Thoracic aorta (tissue), 2 donors: Measurements from ENCODE around the gene SFMBT2. TPM values are rescaled to one million over a fixed set of nuclear protein-coding genes. Genes with fewer than 3 reads are reported as not detected.
"Not testable (repeated sequence)": the region's sequence is repeated elsewhere in the genome, so short reads cannot be mapped to it uniquely, and the experiment has no call there.

ENCODE experiments used
- ATAC-seq: fragments of 150-250 bp; one replicate; pipeline ENCODE4 v1.8.0; 2017; ENCODE audit warnings: low read depth; ENCODE audit not compliant: insufficient number of reproducible peaks, low FRiP score
- DNase-seq: peaks from one replicate; pipeline ENCODE4 v3.0.0-alpha.2; 2020; ENCODE audit warnings: low spot score
- H3K27ac ChIP-seq, 2 donors: fragments of 200-600 bp; sonication (generic); 1 replicate in 1 of 2; 2 replicates in 1 of 2; pipeline ENCODE4 v1.5.1; 2016; ENCODE audit warnings: mild to moderate bottlenecking in 2 of 2, moderate library complexity in 2 of 2
- H3K27me3 ChIP-seq: fragments of 200-600 bp; sonication (generic); replicated peaks from 2 replicates; pipeline ENCODE4 v1.6.0; 2016; ENCODE audit warnings: mild to moderate bottlenecking; ENCODE audit not compliant: insufficient read depth
- H3K36me3 ChIP-seq: fragments of 200-600 bp; sonication (generic); one replicate; pipeline ENCODE4 v1.5.1; 2016
- H3K4me1 ChIP-seq, 2 donors: fragments of 200-600 bp; sonication (generic); 1 replicate in 1 of 2; 2 replicates in 1 of 2; pipeline versions ENCODE4 v1.5.1 to v1.6.0; 2016; ENCODE audit warnings: low read depth in 2 of 2, mild to moderate bottlenecking in 1 of 2; ENCODE audit not compliant: control insufficient read depth in 1 of 2
- H3K4me3 ChIP-seq: fragments of 200-600 bp; sonication (generic); 2 replicates; pipeline ENCODE4 v1.5.1; 2016; ENCODE audit warnings: mild to moderate bottlenecking
- H3K9me3 ChIP-seq: fragments of 200-600 bp; sonication (generic); 2 replicates; pipeline ENCODE4 v1.5.1; 2016
- CTCF ChIP-seq: fragments of 200-600 bp; sonication (generic); IDR thresholded peaks from one replicate; pipeline ENCODE4 v1.5.1; 2019; ENCODE audit warnings: antibody characterized with exemption
- total RNA-seq, 2 donors: library from RNA; depleted of rRNA; stranded (reverse); fragments of >200 nt; gene quantifications; one replicate each; pipeline versions ENCODE4 v1.1.0 to v1.2.3, GENCODE V29; 2016

The SFMBT2 gene
- total RNA-seq, 2 donors from 2014 or later, result 8.5 to 9.0 TPM

- Histone ChIP-seq H3K9me3 (no peaks in the 10 kb centered on the region), H3K27ac (no peak overlapping the region), H3K27me3 (no peaks in the 10 kb centered on the region), H3K36me3 (no peaks in the 10 kb centered on the region), H3K4me1 (no peaks in the 10 kb centered on the region), H3K4me3 (no peak overlapping the region)
- no peak for TF ChIP-seq CTCF
- DNase-seq, result no peak
- ATAC-seq, result no peak
Measured at GRCh38 chr10:7189909-7190308, 220.9 kb downstream of the SFMBT2 start.

GRCh38 chr10:7188456-7189050 is 222.3 kb downstream of the SFMBT2 start:
- no peaks in the 10 kb centered on the region for H3K36me3 ChIP-seq
- no peak for ATAC-seq
- no peak for TF ChIP-seq CTCF
- H3K9me3 ChIP-seq, result no peaks in the 10 kb centered on the region
- no peaks in the 10 kb centered on the region for H3K27me3 ChIP-seq
- no peaks in the 10 kb centered on the region for H3K4me1 ChIP-seq
- H3K27ac ChIP-seq, result no peak overlapping the region
- no peak overlapping the region for H3K4me3 ChIP-seq
- DNase-seq, result no peak

- ATAC-seq (no peak), DNase-seq (no peak)
- H3K4me3 ChIP-seq, result no peak overlapping the region
- H3K36me3 ChIP-seq, result no peaks in the 10 kb centered on the region
- H3K4me1 ChIP-seq, result no peaks in the 10 kb centered on the region
- H3K27me3 ChIP-seq, result no peaks in the 10 kb centered on the region
- no peak for TF ChIP-seq CTCF
- H3K27ac ChIP-seq, result no peak overlapping the region
- H3K9me3 ChIP-seq, result no peaks in the 10 kb centered on the region
Measured at GRCh38 chr10:7186387-7187018, 224.3 kb downstream of the SFMBT2 start.

GRCh38 chr10:7185367-7185690 is 225.5 kb downstream of the SFMBT2 start:
- no peaks in the 10 kb centered on the region for H3K9me3 ChIP-seq
- no peaks in the 10 kb centered on the region for H3K27me3 ChIP-seq
- TF ChIP-seq CTCF, result no peak
- DNase-seq (no peak), ATAC-seq (no peak)
- H3K4me3 ChIP-seq, result no peak overlapping the region
- H3K27ac ChIP-seq, result no peak overlapping the region
- no peaks in the 10 kb centered on the region for H3K4me1 ChIP-seq
- no peaks in the 10 kb centered on the region for H3K36me3 ChIP-seq

DNA sequence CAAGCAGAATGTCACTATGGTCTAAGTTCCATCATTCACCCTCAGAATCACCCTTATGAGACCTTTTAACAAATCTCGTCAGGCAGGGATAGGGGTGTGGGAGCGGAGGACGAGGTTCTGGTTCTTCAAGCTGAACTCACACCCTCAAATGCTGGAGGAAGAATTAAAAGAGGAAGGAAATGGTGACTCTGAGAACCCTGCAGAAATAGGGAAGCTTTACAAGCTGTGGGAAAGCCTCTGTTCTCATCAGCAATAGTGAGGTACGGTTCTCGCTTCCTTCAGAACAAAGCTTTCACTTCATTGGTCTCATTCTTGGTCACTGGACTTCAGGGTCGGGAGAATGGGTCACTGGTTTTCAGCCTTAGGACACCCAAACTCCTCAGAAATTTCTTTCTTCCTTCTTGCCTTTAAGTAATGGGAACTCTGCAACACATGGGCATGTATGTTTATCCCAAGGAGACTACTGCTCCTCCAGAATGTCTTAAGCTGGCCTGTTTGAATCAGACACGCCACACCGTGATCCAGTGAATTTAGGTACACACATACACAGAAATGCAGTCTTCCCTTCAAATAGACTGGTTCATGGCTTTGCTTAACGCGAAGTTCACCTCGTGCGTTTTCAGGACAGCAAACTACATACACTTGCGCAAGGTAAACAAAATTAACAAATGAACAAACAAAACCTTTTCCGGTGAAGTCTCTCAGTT is 226.0 kb downstream of the SFMBT2 start:
- H3K9me3 ChIP-seq, result no peaks in the 10 kb centered on the region
- DNase-seq (no peak), ATAC-seq (no peak)
- H3K36me3 ChIP-seq, result no peaks in the 10 kb centered on the region
- no peak overlapping the region for H3K4me3 ChIP-seq
- no peaks in the 10 kb centered on the region for H3K27me3 ChIP-seq
- TF ChIP-seq CTCF, result no peak
- no peaks in the 10 kb centered on the region for H3K4me1 ChIP-seq
- no peak overlapping the region for H3K27ac ChIP-seq

DNA sequence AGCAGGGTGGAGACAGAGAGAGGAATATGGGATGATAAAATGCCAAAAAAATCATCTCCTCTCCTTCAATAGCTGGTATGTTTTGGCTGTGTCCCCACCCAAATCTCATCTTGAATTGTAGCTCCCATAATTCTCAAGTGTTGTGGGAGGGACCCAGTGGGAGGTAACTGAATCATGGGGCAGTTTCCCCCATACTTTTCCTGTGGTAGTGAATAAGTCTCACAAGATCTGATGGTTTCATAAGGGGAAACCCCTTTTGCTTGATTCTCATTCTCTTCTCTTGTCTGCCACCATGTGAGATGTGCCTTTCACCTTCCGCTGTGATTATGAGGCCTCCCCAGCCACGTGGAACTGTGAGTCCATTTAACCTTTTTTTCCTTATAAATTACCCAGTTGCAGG is 226.7 kb downstream of the SFMBT2 start:
- H3K4me1 ChIP-seq, H3K4me3 ChIP-seq, H3K27ac ChIP-seq, H3K36me3 ChIP-seq, ATAC-seq, DNase-seq, H3K27me3 ChIP-seq, H3K9me3 ChIP-seq: not testable (repeated sequence)

DNA sequence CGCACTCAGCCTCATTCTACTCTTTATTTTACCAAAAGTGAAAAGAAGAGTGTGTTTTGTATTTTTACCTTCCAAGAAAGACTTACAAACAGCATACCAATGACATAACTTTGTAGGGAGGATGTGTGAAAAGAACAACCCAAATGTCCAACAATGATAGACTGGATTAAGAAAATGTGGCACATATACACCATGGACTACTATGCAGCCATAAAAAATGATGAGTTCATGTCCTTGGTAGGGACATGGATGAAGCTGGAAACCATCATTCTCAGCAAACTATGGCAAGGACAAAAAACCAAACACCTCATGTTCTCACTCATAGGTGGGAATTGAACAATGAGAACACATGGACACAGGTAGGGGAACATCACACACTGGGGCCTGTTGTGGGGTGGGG is 228.5 kb downstream of the SFMBT2 start:
- not testable (repeated sequence) for H3K9me3 ChIP-seq, ATAC-seq, H3K36me3 ChIP-seq, H3K4me1 ChIP-seq, H3K27me3 ChIP-seq, H3K4me3 ChIP-seq, H3K27ac ChIP-seq, DNase-seq
